Endothelial cell of umbilical vein (primary cell): ENCODE data around the gene CCR3. TPM values are rescaled to one million over a fixed set of nuclear protein-coding genes. Genes with fewer than 3 reads are reported as not detected.

Experiments
- BruUV-seq: library from RNA; stranded (reverse); fragments of 400-500 nt; replicated peaks from 2 replicates; lab custom pipeline; 2021; lab: Mats Ljungman, UMichigan
- CTCF ChIA-PET: fragments of 300-600, 350-600 bp; sonication (Branson Sonifier 250); formaldehyde crosslinking; loops from one replicate; lab custom pipeline; 2021; ENCODE audit warnings: antibody characterized with exemption, inconsistent platforms; lab: Charles Lee
- POLR2A ChIA-PET: fragments of 300-600, 350-600 bp; sonication (Branson Sonifier 250); formaldehyde crosslinking; loops from one replicate; lab custom pipeline; 2021; ENCODE audit warnings: antibody characterized with exemption, inconsistent platforms; lab: Charles Lee
- DNase-seq: peaks from one replicate; pipeline ENCODE4 v3.0.0-alpha.2; 2011; ENCODE audit warnings: low read depth, low spot score
- FAIRE-seq: peaks from 2 replicates; lab custom pipeline; 2011; peaks lifted over from hg19 to GRCh38; lab: Jason Lieb, UNC
- H2AFZ ChIP-seq: 2 replicates; pipeline ENCODE4 v1.6.0; 2012; ENCODE audit warnings: low read depth, low read length, control low read depth, inconsistent platforms
- H3K27ac ChIP-seq: 2 replicates; pipeline ENCODE4 v1.5.1; 2011; ENCODE audit warnings: low read depth, mild to moderate bottlenecking, control low read depth, low read length, moderate library complexity; ENCODE audit not compliant: insufficient read depth
- H3K27me3 ChIP-seq, 2 experiments: 2 replicates each; pipeline versions ENCODE4 v1.6.0 to v1.6.1; 2011; ENCODE audit warnings: low read length in 2 of 2, mixed read lengths in 1 of 2; ENCODE audit not compliant: control insufficient read depth in 2 of 2, insufficient read depth in 2 of 2
- H3K36me3 ChIP-seq, 2 experiments: 2 replicates in 1 of 2; 3 replicates in 1 of 2; pipeline ENCODE4 v1.5.1; 2011; ENCODE audit warnings: low read length in 2 of 2, mild to moderate bottlenecking in 1 of 2, moderate library complexity in 1 of 2; ENCODE audit not compliant: control insufficient read depth in 2 of 2, insufficient read depth in 2 of 2; ENCODE audit errors: extremely low read depth in 1 of 2
- H3K4me1 ChIP-seq: 3 replicates; pipeline ENCODE4 v1.5.1; 2011; ENCODE audit warnings: mild to moderate bottlenecking, low read length; ENCODE audit not compliant: control insufficient read depth, insufficient read depth; ENCODE audit errors: extremely low read depth
- H3K4me2 ChIP-seq: 2 replicates; pipeline ENCODE4 v1.6.1; 2011; ENCODE audit warnings: low read length, control low read depth, mixed read lengths; ENCODE audit not compliant: insufficient read depth
- H3K4me3 ChIP-seq, 3 experiments: fragments of 200-600 bp in 1 of 3; sonication (generic), shearing (Covaris generic) in 1 of 3; replicated peaks in 1 of 3; 2 replicates each; pipeline ENCODE4 v1.5.1; 2011 to 2016; ENCODE audit warnings: control low read depth in 3 of 3, low read length in 3 of 3, mild to moderate bottlenecking in 2 of 3, inconsistent platforms in 1 of 3, low read depth in 1 of 3, moderate library complexity in 1 of 3; ENCODE audit not compliant: insufficient read depth in 1 of 3
- H3K79me2 ChIP-seq: 2 replicates; pipeline ENCODE4 v1.6.0; 2012; ENCODE audit warnings: low read length, inconsistent platforms; ENCODE audit not compliant: control insufficient read depth, insufficient read depth
- H3K9ac ChIP-seq: replicated peaks from 2 replicates; pipeline ENCODE3; 2011; ENCODE audit warnings: low read length, control low read depth; ENCODE audit not compliant: insufficient read depth; ENCODE audit errors: extremely low read depth
- H3K9me1 ChIP-seq: replicated peaks from 3 replicates; pipeline ENCODE4 v1.6.0; 2011; ENCODE audit warnings: mild to moderate bottlenecking, low read length; ENCODE audit not compliant: control insufficient read depth, insufficient read depth; ENCODE audit errors: extremely low read depth
- H3K9me3 ChIP-seq: replicated peaks from 2 replicates; pipeline ENCODE4 v1.5.1; 2012; ENCODE audit warnings: low read length, inconsistent platforms; ENCODE audit not compliant: control insufficient read depth, insufficient read depth
- H4K20me1 ChIP-seq: replicated peaks from 2 replicates; pipeline ENCODE3; 2011; ENCODE audit warnings: mild to moderate bottlenecking, low read length; ENCODE audit not compliant: control insufficient read depth, insufficient read depth; ENCODE audit errors: extremely low read depth
- EZH2 ChIP-seq: IDR thresholded peaks from 2 replicates; pipeline ENCODE4 v1.6.1; 2012; ENCODE audit warnings: borderline replicate concordance, low read depth, mild to moderate bottlenecking, moderate library complexity, low read length, inconsistent platforms; ENCODE audit not compliant: severe bottlenecking
- GATA2 ChIP-seq: IDR thresholded peaks from 2 replicates; pipeline ENCODE4 v1.7.0; 2011; ENCODE audit warnings: low read depth, mild to moderate bottlenecking, moderate library complexity, mixed read lengths, low read length; ENCODE audit not compliant: insufficient read length, insufficient read depth
- dilution Hi-C: fragments of 300-500 bp; cut with MboI; formaldehyde crosslinking; loops from one replicate; pipeline ENCODE4 v1.15.0; 2019; ENCODE audit warnings: low sequenced_read_pairs; ENCODE audit not compliant: extremely low pct_ligation_motif_present
- intact Hi-C: fragments of 100-400 bp; cut with micrococcal nuclease; formaldehyde crosslinking; loops from one replicate; pipeline ENCODE4 v1.10.0; 2022
- polyA plus RNA-seq, 4 experiments: library from polyadenylated mRNA; depleted of rRNA in 3 of 4; stranded (reverse) in 3 of 4; unstranded in 1 of 4; fragments of >200 nt; gene quantifications; 2 replicates each; pipeline versions ENCODE4 v1.2.1 to v1.2.3, GENCODE V29; 2011 to 2012; ENCODE audit warnings: missing spikeins in 1 of 4
- total RNA-seq: library from RNA; stranded (reverse); gene quantifications from 2 replicates; pipeline ENCODE4 v1.2.3, GENCODE V29; 2021
- TF ChIP-seq, protein P1 (sequence below), 2 donors: IDR thresholded peaks; 1 replicate in 1 of 2; 2 replicates in 1 of 2; pipeline ENCODE4 v1.5.1; 2011; ENCODE audit warnings: low read length in 2 of 2, mild to moderate bottlenecking in 2 of 2, moderate library complexity in 2 of 2, control low read depth in 1 of 2, inconsistent platforms in 1 of 2, low read depth in 1 of 2; ENCODE audit not compliant: insufficient read depth in 1 of 2; ENCODE audit errors: extremely low read depth in 1 of 2
- TF ChIP-seq, protein P2 (sequence below): IDR thresholded peaks from 2 replicates; pipeline ENCODE4 v1.6.1; 2011; ENCODE audit not compliant: insufficient read depth, insufficient read length

CCR3 gene
- total and polyA plus RNA-seq, 2 donors (not counting 3 experiments of a cell fraction or from before 2014, with no cell fraction given) = not detected

DNA sequence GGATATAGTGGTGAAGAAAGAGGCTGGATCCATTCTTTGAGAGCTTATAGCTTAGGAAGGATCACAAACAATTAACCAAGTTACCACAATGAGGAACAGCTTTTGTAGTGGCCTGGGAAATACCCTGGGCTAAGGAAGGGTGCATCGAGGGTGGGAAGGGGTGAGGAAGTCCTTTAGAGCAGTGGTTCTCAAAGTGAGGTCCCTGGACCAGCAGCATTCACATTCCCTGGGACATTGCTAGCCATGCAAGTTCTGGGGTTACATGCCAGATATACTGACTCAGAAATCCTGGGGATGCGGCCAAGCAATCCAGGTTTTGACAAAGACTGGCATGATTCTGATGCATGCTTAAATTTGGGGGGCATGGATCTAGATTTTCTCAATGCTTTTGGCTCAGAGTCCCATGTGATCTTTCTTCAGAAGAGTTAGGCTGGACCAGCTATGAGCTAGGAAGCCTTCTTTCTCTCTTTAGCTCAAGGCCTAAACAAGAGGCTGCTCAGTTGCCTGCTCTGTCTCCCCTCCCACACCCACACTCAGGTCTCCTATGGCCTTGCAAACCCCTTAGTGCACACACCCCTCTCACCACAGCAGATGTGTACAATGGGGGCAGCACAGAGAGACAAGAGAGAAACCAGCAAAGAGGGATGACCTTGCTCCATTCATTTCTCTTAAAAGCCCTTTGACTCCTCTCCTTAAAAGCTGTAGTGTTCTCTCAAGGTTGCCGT lies 32.4 kb upstream of the CCR3 start:
- H3K4me3 ChIP-seq = no peak overlapping the region
- no peak overlapping the region for H3K27ac ChIP-seq
- BruUV-seq = no TSS peak
- no peak overlapping the region for H3K9ac ChIP-seq
- dilution Hi-C loops = no loop called here
- no peaks in the 10 kb centered on the region for H3K79me2 ChIP-seq
- H3K36me3 ChIP-seq = no peaks in the 10 kb centered on the region
- no peaks in the 10 kb centered on the region for H3K4me1 ChIP-seq
- TF ChIP-seq GATA2 (no peak), EZH2 (no peak)
- TF ChIP-seq, protein P1, sequence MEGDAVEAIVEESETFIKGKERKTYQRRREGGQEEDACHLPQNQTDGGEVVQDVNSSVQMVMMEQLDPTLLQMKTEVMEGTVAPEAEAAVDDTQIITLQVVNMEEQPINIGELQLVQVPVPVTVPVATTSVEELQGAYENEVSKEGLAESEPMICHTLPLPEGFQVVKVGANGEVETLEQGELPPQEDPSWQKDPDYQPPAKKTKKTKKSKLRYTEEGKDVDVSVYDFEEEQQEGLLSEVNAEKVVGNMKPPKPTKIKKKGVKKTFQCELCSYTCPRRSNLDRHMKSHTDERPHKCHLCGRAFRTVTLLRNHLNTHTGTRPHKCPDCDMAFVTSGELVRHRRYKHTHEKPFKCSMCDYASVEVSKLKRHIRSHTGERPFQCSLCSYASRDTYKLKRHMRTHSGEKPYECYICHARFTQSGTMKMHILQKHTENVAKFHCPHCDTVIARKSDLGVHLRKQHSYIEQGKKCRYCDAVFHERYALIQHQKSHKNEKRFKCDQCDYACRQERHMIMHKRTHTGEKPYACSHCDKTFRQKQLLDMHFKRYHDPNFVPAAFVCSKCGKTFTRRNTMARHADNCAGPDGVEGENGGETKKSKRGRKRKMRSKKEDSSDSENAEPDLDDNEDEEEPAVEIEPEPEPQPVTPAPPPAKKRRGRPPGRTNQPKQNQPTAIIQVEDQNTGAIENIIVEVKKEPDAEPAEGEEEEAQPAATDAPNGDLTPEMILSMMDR (IDR thresholded peaks at IDR 0.05; ENCODE audit: extremely low read depth in 1 of 2, insufficient read depth in 1 of 2, low read depth in 1 of 2, low read length in 2 of 2) = no peak
- TF ChIP-seq, protein P2, sequence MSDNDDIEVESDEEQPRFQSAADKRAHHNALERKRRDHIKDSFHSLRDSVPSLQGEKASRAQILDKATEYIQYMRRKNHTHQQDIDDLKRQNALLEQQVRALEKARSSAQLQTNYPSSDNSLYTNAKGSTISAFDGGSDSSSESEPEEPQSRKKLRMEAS = no peak
- intact Hi-C loops = loop anchor here (10.0 kb wide), 1 partner anchor 215 kb away; no protein-coding TSS in a partner anchor
- no peaks in the 10 kb centered on the region for H3K9me3 ChIP-seq
- no peaks in the 10 kb centered on the region for H3K27me3 ChIP-seq
- FAIRE-seq (no peak), DNase-seq (no peak)
- POLR2A ChIA-PET = no interaction called here
- CTCF ChIA-PET = no interaction called here
- no peaks in the 10 kb centered on the region for H4K20me1 ChIP-seq
- H2AFZ ChIP-seq = no peak overlapping the region
- H3K9me1 ChIP-seq = no peaks in the 10 kb centered on the region
- H3K4me2 ChIP-seq = no peak overlapping the region
